GM18951 (cell line): ENCODE measurements around the gene KDELR1.
"Not testable (repeated sequence)": the region's sequence is repeated elsewhere in the genome, so short reads cannot be mapped to it uniquely, and the experiment has no call there.

ENCODE experiments used
- POLR2A ChIP-seq: IDR thresholded peaks from 4 replicates; pipeline ENCODE4 v1.6.1; 2011; ENCODE audit warnings: mild to moderate bottlenecking; ENCODE audit not compliant: insufficient read length, insufficient read depth; ENCODE audit errors: extremely low read depth
- in situ Hi-C: fragments of 300-500 bp; cut with MboI; formaldehyde crosslinking; loops from one replicate; pipeline ENCODE4 v1.12.0; 2022; ENCODE audit warnings: low sequenced_read_pairs, mixed read lengths, inconsistent platforms; ENCODE audit not compliant: unreplicated experiment

The KDELR1 gene

DNA sequence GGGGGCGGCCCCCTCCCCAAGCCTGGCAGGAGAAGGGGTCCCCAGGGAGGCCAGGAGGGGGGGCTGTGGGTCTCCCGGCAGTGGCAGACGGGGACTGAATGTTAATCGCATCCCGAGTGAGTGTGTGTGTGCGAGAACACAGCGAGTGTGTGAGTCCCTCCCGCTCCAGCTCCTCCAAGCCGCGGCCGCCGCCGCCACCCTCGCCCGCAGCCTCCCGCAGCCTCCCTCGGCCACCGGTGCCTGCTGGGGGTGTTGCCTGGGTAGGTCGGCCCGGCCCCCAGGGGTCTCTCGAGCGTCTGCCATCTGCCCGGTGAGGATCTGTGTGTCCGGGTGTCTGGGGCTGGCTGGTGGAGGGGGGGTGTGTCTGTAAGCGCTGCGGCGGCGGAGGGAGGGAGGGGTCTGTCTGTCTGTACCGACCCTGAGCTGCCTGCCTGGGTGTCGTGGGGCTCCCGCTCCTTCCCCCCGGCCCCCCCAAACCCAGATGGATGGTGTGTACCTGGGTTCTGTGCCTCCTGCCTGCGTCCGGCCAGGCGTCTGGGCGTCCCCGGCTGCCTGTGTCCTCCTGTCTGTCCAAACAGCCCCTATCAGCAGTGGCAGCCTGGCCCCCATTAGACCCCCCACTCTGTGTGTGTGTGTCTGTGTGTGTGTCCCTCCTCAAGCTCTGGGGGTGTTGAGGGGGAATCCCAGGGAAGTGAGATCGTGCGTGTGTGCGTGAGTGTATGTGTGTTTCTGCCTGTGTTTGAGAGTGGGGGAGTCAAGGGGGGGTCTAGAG lies 2.4 kb upstream of the KDELR1 start, which contains the start of gene GRIN2D:
Gene GRIN2D, plus strand, starts transcription at position 110 of the 772 bp plus-strand sequence. CDS start 4,725 bp downstream, outside the sequence.
- in situ Hi-C loops, result no loop called here
- no peak for TF ChIP-seq POLR2A

DNA sequence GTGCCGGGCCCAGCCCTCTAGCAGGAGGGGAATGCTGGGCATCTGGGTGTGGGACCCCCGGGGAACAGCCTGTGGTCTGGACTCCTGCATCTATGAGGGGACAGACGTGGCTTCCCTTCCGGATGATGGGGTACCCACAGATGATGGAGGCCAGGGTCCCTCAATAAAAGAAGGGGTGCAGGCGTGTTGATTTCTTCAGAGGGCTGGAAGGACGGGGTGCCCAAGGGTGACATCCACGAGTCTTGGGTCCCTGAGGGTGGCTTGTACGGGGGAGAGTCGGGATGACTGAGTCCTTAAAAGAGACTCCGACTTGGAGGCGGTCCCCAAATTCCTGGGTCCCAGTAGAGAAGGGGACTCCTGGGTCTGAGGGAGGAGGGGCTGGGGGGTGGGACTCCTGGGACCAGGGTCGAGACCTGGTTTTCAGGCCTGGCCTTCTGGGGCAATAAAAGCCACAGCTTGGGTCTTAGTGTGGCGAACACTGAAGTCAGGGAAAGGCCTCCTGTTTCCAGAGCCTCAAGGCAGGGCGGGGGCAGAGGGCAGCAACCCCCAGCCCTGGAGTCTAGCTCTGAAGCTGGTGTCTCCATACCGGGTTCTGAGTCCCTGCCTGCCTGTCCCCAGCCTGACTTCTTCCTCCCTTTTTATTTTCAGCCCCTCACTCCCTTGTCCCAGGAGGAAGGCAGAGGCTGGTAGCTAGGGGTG lies 1.7 kb upstream of the KDELR1 start:
- TF ChIP-seq POLR2A, result no peak
- in situ Hi-C loops, result no loop called here

DNA sequence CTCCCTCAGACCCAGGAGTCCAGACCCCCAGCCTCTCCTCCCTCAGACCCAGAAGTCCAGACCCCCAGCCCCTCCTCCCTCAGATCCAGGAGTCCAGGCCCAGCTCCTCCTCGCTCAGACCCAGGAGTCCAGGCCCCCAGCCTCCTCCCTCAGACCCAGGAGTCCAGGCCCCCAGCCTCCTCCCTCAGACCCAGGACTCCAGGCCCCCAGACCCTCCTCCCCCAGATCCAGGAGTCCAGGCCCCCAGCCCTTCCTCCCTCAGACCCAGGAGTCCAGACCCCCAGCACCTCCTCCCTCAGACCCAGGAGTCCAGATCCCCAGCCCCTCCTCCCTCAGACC lies 624 bp upstream of the KDELR1 start:
- in situ Hi-C loops, result not testable (repeated sequence)

DNA sequence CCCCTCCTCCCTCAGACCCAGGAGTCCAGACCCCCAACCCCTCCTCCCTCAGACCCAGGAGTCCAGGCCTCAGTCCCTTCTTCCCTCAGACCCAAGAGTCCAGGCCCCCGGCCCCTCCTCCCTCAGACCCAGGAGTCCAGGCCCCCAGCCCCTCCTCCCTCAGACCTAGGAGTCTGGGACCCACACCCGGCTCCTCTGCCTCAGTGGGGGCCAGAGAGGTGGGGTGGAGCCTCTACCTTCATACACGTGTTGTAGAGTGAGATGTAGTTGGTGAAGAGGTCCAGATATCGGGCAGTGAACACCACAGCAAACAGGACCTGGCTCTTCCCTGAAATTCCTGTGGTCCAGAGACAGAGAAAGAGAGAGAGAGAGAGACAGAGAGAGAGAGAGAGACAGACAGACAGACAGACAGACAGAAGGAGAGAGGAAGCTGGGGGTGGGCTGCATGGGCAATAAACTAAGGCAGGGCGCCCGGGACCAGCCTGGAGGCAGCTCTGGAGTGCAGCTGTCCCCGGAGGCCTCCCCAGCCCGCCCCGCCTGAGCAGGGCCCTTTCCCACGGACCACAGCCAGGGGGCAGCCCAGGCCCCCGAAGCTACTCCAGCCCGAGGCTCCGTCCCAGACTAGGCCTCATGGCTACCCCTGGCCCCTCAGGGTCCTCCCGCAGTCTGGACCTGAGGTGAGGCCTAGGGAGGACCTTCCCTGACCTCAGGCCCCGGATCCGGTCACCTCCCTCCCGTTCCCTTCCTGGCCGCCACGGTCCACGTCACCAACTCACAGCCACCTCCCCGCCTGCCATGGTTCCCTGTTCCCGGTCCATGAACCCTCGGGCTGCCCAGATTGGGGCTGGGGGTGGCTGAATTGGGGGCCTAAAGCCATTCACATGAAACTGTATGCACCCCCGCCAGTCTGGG lies 907 bp downstream of the KDELR1 start:
- TF ChIP-seq POLR2A, result peak; percentile 25
- in situ Hi-C loops, result no loop called here

DNA sequence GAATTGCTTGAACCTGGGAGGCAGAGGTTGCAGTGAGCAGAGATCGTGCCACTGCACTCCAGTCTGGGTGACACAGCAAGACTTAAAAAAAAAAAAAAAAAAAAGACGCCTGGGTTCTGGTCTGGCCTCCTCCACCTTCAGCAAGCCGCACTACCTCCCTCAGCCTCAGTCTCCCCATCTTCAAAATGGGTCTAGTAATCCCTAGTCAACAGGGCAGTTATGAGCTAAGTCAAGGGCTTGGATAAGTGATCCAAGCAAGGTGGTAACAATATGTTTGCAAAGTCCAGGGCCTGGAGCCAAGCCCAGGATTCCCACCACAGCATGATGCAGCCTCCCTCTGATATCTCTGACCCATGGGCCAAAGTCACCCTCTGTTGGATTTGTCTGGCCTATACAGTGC lies 4.4 kb downstream of the KDELR1 start:
- in situ Hi-C loops, result no loop called here
- TF ChIP-seq POLR2A, result no peak

DNA sequence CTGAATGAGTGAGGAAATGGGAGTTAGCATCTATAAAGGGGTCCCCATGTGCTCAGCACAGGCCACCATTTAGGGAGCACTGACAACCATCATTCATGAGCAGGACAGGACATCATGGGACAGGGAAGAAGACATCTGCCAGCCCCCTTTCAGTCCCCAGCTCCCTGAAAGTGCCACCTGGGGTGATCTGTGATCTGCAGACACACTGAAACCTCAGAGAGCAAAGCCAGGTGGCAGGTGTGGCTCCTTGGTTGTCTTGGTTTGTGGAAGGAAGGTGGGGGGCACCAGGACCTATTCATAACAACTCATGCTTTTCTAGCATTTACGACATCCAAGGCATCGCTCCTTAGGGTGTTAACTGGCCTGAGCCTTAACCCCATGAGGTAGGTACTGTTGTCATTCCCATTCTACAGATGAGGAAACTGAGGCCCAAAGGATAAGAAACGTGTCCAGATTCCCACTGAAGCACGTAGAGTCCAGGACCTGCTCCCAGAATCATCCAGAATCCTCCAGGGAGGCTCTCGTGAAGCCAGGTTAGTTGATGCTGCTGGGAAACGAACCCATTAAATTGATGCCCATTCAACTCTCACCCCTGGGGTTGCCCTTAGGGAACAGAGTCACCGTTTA lies 5.8 kb downstream of the KDELR1 start:
- TF ChIP-seq POLR2A, result no peak
- in situ Hi-C loops, result no loop called here

DNA sequence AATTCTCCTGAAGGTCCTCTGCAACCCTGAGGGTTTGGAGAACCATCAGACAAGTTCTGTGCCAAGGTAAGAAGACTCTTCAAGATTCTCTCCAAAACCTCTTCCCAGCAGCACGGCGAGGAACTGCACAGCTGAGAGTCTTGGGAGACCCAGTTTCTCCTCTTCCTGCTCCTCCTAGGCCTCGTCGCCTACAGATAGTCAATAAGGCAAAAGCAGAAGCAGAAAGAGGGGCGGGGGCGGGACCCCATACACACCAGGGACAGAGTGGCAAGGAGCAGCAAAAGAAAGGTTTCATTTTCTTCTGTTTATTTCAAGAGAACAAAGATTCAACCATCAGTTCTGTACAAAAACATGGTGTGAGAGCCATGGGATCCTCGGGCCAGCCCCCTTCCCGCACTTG lies 9.1 kb downstream of the KDELR1 start:
- in situ Hi-C loops, result no loop called here
- no peak for TF ChIP-seq POLR2A

DNA sequence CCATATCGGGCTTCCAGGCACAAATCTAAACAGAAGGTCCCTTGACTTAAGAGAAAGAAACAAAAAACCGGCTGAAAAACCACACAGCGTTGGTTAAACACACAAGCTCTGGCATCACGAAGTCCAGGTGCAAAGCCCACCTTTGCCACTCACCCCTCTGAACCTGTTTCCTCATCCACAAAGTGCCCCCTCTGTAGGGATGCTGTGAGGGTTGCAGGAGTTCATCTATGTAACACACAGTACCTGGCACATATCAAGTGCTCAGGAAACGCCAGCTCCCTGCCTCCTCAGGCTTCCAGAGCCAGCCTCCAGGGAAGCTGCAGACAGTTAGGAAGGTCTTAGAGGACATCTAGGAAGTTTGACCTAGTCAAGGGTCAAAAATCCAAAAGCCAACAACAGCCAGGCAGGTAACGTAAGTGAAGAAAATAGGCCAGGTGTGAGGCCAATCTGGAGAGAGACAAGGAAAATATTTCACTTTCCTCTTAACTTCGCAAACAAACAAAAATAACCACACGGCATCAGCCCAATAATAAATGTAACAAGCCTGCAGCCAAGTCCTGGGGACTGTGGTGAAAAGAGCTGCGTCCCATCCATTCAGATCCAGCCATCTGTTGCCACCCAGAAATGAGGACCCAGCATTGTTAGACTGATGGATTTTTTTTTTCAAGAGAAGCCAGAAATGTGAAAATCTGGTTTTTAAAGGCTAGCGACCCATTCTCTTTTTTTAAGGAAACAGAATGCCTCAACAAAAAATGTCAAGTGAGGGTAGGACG lies 10.0 kb downstream of the KDELR1 start:
- in situ Hi-C loops, result no loop called here
- no peak for TF ChIP-seq POLR2A

DNA sequence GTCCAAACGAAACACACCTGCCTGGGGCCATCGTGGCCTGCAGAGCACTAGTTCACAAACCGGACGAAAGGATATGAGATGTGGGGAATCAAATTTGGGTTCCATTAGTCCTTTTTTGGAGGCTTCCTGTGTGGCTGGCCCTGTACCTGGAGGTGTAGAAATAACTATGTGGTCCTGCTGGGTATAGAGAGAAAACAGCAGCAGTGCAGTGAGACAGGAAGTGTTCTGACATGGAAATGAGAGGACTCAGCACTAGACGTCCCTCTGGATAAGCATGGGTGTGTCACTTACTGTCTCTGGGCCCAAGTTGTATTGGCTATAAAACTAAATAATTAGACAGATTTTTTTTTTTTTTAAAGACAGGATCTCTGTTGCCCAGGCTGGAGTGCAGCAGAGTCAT lies 12.3 kb downstream of the KDELR1 start:
- no peak for TF ChIP-seq POLR2A
- in situ Hi-C loops, result no loop called here

DNA sequence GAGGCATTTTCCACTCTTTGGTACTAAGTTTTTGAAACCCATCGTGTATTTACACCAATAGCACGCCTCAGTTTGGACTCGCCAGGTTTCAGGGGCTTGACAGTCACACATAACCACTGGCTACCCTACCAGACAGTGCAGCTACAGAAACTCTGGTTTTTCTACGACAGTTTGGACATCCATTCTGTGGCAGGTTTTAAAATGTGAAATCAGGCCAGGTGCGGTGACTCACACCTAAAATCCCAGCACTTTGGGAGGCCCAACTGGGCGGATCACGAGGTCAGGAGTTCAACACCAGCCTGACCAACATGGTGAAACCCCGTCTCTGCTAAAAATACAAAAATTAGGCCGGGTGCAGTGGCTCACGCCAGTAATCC lies 13.2 kb downstream of the KDELR1 start:
- no peak for TF ChIP-seq POLR2A
- in situ Hi-C loops, result no loop called here

DNA sequence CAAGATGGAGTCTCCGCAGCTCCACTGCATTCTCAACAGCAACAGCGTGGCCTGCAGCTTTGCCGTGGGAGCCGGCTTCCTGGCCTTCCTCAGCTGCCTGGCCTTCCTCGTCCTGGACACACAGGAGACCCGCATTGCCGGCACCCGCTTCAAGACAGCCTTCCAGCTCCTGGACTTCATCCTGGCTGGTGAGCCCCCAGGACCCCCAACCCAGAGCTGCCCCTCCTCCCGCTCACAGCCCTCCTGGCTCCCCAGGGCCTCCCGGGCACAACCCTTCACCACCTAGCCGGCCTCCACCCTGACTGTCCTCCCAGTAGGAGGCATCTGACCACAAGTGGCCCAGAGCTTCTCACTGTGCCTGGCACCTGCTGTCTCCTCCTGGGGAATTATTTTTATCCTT lies 17.8 kb downstream of the KDELR1 start:
- TF ChIP-seq POLR2A, result no peak

DNA sequence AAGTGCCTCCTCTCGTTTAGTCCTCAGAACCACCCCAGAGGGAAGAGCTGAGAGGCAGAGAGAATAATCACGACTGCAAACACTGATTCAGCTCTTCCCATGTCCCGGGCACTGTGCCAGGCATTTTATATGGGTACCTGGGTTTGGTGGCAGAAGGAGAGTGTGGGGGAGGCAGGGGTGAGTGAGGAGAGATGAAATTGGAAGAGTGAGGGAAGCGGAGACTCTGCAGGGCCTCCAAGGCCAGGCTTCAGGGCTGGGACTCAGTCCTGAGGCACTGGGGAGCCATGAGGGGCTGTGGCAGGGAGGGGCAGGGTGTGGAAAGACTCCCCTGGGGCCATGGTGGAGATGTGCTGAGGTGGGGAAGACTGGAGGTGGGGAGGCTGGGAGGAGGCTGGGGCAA lies 18.4 kb downstream of the KDELR1 start:
- in situ Hi-C loops, result no loop called here
- TF ChIP-seq POLR2A, result no peak

More for the DNA sequence above, 17.8 kb downstream of the KDELR1 start:
- in situ Hi-C loops, result no loop called here

DNA sequence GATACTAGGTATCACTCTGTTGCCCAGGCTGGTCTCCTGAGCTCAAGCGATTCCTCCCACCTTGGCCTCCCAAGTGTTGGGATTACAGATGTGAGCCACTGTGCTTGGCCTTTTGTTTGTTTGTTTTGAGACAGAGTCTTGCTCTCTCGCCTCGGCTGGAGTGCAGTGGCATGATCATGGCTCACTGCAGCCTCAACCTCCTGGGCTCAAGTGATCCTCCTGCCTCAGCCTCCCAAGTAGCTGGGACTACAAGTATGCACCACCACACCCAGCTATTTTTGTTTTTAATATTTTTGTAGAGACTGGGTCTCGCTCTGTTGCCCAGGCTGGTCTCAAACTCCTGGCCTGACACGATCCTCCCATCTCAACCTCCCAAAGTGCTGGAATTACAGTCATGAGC lies 19.6 kb downstream of the KDELR1 start:
- in situ Hi-C loops, result not testable (repeated sequence)
